A549 (cell line): Measurements from ENCODE around the gene ARPP19. TPM values are rescaled to one million over a fixed set of nuclear protein-coding genes. Genes with fewer than 3 reads are reported as not detected.
"Not testable (repeated sequence)": the region's sequence is repeated elsewhere in the genome, so short reads cannot be mapped to it uniquely, and the experiment has no call there.

Source experiments
- ATAC-seq, 2 experiments: fragments of 200-7000 bp in 1 of 2; fragments of >200 bp in 1 of 2; cut with Nextera tagmentation in 1 of 2; cut with Tn5 transposase in 1 of 2; 3 replicates each; pipeline versions ENCODE4 v1.8.0 to v1.9.1; 2018 to 2020; ENCODE audit warnings: mild to moderate bottlenecking in 1 of 2, moderate library complexity in 1 of 2
- CTCF ChIA-PET: fragments of 300-600 bp; sonication (Branson Sonifier 250); formaldehyde crosslinking; extraction: SDS; loops from one replicate; lab custom pipeline; 2021; ENCODE audit warnings: antibody characterized with exemption, inconsistent platforms; lab: Yijun Ruan, JAX
- POLR2A ChIA-PET: fragments of 350-600 bp; formaldehyde crosslinking; extraction: SDS; loops from one replicate; lab custom pipeline; 2021; ENCODE audit warnings: antibody characterized with exemption, inconsistent platforms; lab: Yijun Ruan, JAX
- DNase-seq, 2 experiments: peaks; one replicate each; pipeline versions ENCODE4 v3.0.0 to v3.0.0-alpha.2; 2011 to 2016; ENCODE audit warnings: low read depth in 1 of 2, low spot score in 1 of 2
- FAIRE-seq: peaks from 2 replicates; lab custom pipeline; 2011; peaks lifted over from hg19 to GRCh38; lab: Jason Lieb, UNC
- H3K27ac ChIP-seq, 2 experiments: fragments of >200 bp; sonication (Bioruptor Twin); formaldehyde crosslinking; 3 replicates each; pipeline ENCODE4 v1.5.1; 2016 to 2017
- H3K4me1 ChIP-seq: fragments of >200 bp; sonication (Bioruptor Twin); formaldehyde crosslinking; 3 replicates; pipeline ENCODE4 v1.6.1; 2016
- H3K4me2 ChIP-seq: fragments of >200 bp; sonication (Bioruptor Twin); formaldehyde crosslinking; 3 replicates; pipeline ENCODE4 v1.6.1; 2016
- H3K4me3 ChIP-seq: fragments of >200 bp; sonication (Bioruptor Twin); formaldehyde crosslinking; 3 replicates; pipeline ENCODE4 v1.5.1; 2016
- H3K9me3 ChIP-seq: fragments of >200 bp; sonication (Bioruptor Twin); formaldehyde crosslinking; 3 replicates; pipeline ENCODE4 v1.6.1; 2016
- BHLHE40 ChIP-seq: IDR thresholded peaks from 2 replicates; pipeline ENCODE4 v1.6.1; 2012; ENCODE audit warnings: low read depth, low read length, inconsistent platforms
- CBX2 ChIP-seq: fragments of 200-600 bp; sonication (generic); IDR thresholded peaks from 2 replicates; pipeline ENCODE4 v1.6.1; 2016; ENCODE audit warnings: low read depth, mild to moderate bottlenecking, borderline replicate concordance
- CBX8 ChIP-seq: fragments of 200-600 bp; sonication (generic); IDR thresholded peaks from 2 replicates; pipeline ENCODE4 v1.6.1; 2016
- CHD2 ChIP-seq: fragments of 150-350 bp; IDR thresholded peaks from 2 replicates; pipeline ENCODE4 v1.6.1; 2014; ENCODE audit warnings: low read length; ENCODE audit not compliant: partially characterized antibody
- EHF ChIP-seq: fragments of 250-450 bp; sonication (Bioruptor Pico); IDR thresholded peaks from 2 replicates; pipeline ENCODE4 v1.5.0; 2020; ENCODE audit warnings: mild to moderate bottlenecking
- ESRRA ChIP-seq: fragments of 150-350 bp; IDR thresholded peaks from 2 replicates; pipeline ENCODE4 v1.6.1; 2014; ENCODE audit warnings: mild to moderate bottlenecking, low read length, borderline replicate concordance
- FOSL2 ChIP-seq, 2 experiments: fragments of 450-650 bp in 1 of 2; fragments of >200 bp in 1 of 2; sonication (Bioruptor Twin) in 1 of 2; formaldehyde crosslinking; IDR thresholded peaks; 2 replicates each; pipeline versions ENCODE4 v1.5.0 to v1.6.1; 2016 to 2020; ENCODE audit warnings: mild to moderate bottlenecking in 1 of 2, moderate library complexity in 1 of 2
- FOXS1 ChIP-seq: fragments of 250-450 bp; sonication (Bioruptor Pico); IDR thresholded peaks from 2 replicates; pipeline ENCODE4 v1.5.0; 2020; ENCODE audit warnings: mild to moderate bottlenecking, moderate library complexity
- GATA3 ChIP-seq: IDR thresholded peaks from 2 replicates; pipeline ENCODE4 v1.6.1; 2012; ENCODE audit warnings: borderline replicate concordance
- HDAC2 ChIP-seq: fragments of 200-600 bp; sonication (generic); IDR thresholded peaks from 2 replicates; pipeline ENCODE4 v1.6.1; 2016
- HEYL ChIP-seq: fragments of 250-450 bp; sonication (Bioruptor Pico); IDR thresholded peaks from 2 replicates; pipeline ENCODE4 v1.8.0; 2021; ENCODE audit warnings: mild to moderate bottlenecking, moderate library complexity
- HOXB13 ChIP-seq: fragments of 250-450 bp; sonication (Bioruptor Pico); IDR thresholded peaks from 2 replicates; pipeline ENCODE4 v1.5.0; 2020; ENCODE audit warnings: low read depth, mild to moderate bottlenecking, moderate library complexity
- HOXB5 ChIP-seq: fragments of 250-450 bp; sonication (Bioruptor Pico); IDR thresholded peaks from 2 replicates; pipeline ENCODE4 v1.5.0; 2020; ENCODE audit warnings: mild to moderate bottlenecking, moderate library complexity
- JUN ChIP-seq, 2 experiments: fragments of >200 bp; sonication (Bioruptor Twin); formaldehyde crosslinking; IDR thresholded peaks; 2 replicates in 1 of 2; 3 replicates in 1 of 2; pipeline ENCODE4 v1.6.1; 2016 to 2017
- JUNB ChIP-seq: fragments of >200 bp; sonication (Bioruptor Twin); formaldehyde crosslinking; IDR thresholded peaks from 2 replicates; pipeline ENCODE4 v1.6.1; 2016
- NFE2L2 ChIP-seq: fragments of 150-350 bp; conservative IDR thresholded peaks from 2 replicates; pipeline ENCODE4 v1.6.1; 2014; ENCODE audit warnings: low read length
- NR3C1 ChIP-seq: fragments of >200 bp; sonication (Bioruptor Twin); formaldehyde crosslinking; IDR thresholded peaks from 3 replicates; pipeline ENCODE4 v1.6.1; 2017
- RAD21 ChIP-seq, 2 experiments: fragments of >200 bp in 1 of 2; sonication (Bioruptor Twin) in 1 of 2; formaldehyde crosslinking in 1 of 2; IDR thresholded peaks in 1 of 2; conservative IDR thresholded peaks in 1 of 2; 2 replicates in 1 of 2; 3 replicates in 1 of 2; pipeline ENCODE4 v1.6.1; 2012 to 2018; ENCODE audit warnings: inconsistent platforms in 1 of 2
- RARB ChIP-seq: fragments of 250-450 bp; sonication (Bioruptor Pico); IDR thresholded peaks from 2 replicates; pipeline ENCODE4 v1.8.0; 2021; ENCODE audit warnings: mild to moderate bottlenecking, moderate library complexity
- RCOR1 ChIP-seq: fragments of 150-350 bp; IDR thresholded peaks from 2 replicates; pipeline ENCODE4 v1.6.1; 2014; ENCODE audit warnings: antibody characterized with exemption, low read length, low read depth
- RFX5 ChIP-seq: fragments of 450-650 bp; IDR thresholded peaks from 2 replicates; pipeline ENCODE4 v1.7.1; 2014; ENCODE audit warnings: antibody characterized with exemption, mild to moderate bottlenecking, moderate library complexity
- SMC3 ChIP-seq: fragments of >200 bp; sonication (Bioruptor Twin); formaldehyde crosslinking; IDR thresholded peaks from 3 replicates; pipeline ENCODE4 v1.6.1; 2018; ENCODE audit warnings: inconsistent platforms
- SREBF2 ChIP-seq: fragments of 450-650 bp; IDR thresholded peaks from 2 replicates; pipeline ENCODE4 v1.6.1; 2014; ENCODE audit warnings: mild to moderate bottlenecking, moderate library complexity
- ZC3H11A ChIP-seq: fragments of 450-650 bp; IDR thresholded peaks from 2 replicates; pipeline ENCODE4 v1.6.1; 2014; ENCODE audit warnings: antibody characterized with exemption, mild to moderate bottlenecking
- ZFP36 ChIP-seq: fragments of 450-650 bp; IDR thresholded peaks from 2 replicates; pipeline ENCODE4 v1.6.1; 2014; ENCODE audit warnings: borderline replicate concordance; ENCODE audit not compliant: partially characterized antibody
- ZSCAN20 ChIP-seq: fragments of 250-450 bp; sonication (Bioruptor Pico); IDR thresholded peaks from 2 replicates; pipeline ENCODE4 v1.8.0; 2022; ENCODE audit warnings: mild to moderate bottlenecking, moderate library complexity
- WGBS: methylation state at CpG from one replicate; pipeline ENCODE4 v1.1.6; 2017; ENCODE audit errors: missing lambda C conversion rate; 5-methylcytosine and 5-hydroxymethylcytosine counted together
- polyA plus RNA-seq, 4 experiments: library from polyadenylated mRNA; depleted of rRNA in 3 of 4; stranded (reverse); fragments of >200 nt; fragmentation: RNase III in 1 of 4; extraction: RNeasy Plus Mini Kit Qiagen cat#74134 plus additional on column Dnase treatment in 1 of 4; gene quantifications; 2 replicates in 3 of 4; 3 replicates in 1 of 4; pipeline ENCODE4 v1.2.3, GENCODE V29; 2011 to 2017
- TF ChIP-seq, protein P1 (sequence below): fragments of 250-450 bp; sonication (Bioruptor Pico); IDR thresholded peaks from 2 replicates; pipeline ENCODE4 v1.5.0; 2020; ENCODE audit warnings: low read depth, mild to moderate bottlenecking, moderate library complexity
- TF ChIP-seq, protein P2 (sequence below): fragments of >200 bp; sonication (Bioruptor Twin); formaldehyde crosslinking; IDR thresholded peaks from 3 replicates; pipeline ENCODE4 v1.6.1; 2016
- TF ChIP-seq, protein P3 (sequence below): fragments of 450-650 bp; IDR thresholded peaks from 2 replicates; pipeline ENCODE4 v1.6.1; 2014; ENCODE audit warnings: antibody characterized with exemption
- TF ChIP-seq, protein P4 (sequence below): fragments of >200 bp; sonication (Bioruptor Twin); formaldehyde crosslinking; IDR thresholded peaks from 2 replicates; pipeline ENCODE4 v1.6.1; 2016
- TF ChIP-seq, protein P5 (sequence below): fragments of 150-350 bp; IDR thresholded peaks from 2 replicates; pipeline ENCODE4 v1.6.1; 2014; ENCODE audit warnings: low read depth, mild to moderate bottlenecking, low read length

The ARPP19 gene
- polyA plus RNA-seq, 2 of the 4 experiments (the other 2 are of a cell fraction) = 102 to 192 TPM

DNA sequence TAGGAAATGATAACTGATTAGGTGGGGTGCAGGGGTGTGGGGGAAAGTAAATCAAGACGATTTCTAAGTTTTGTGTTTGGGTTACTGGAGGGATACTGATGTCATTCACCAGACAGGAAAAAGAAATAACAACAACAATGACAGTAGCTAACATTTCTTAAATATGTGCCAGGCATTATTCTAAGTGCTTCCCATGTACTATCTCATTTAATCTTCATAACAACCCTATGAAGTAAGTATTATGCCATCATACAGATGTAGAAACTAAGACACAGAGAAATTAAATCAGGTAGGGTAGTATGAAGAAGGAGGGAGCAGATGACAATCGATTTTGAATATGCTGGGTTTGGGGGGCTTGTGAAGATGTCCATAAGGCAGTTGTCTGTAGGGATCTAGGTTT lies 53.5 kb downstream of the ARPP19 start:
- no peak for FAIRE-seq
- Histone ChIP-seq H3K4me2 (no peak overlapping the region), H3K4me1 (0 out of 3 replicates have a peak, but pooled peaks cover 3% of the 10 kb centered on the region), H3K9me3 (no peaks in the 10 kb centered on the region), H3K27ac (no peak overlapping the region), H3K4me3 (no peak overlapping the region)
- ChIA-PET POLR2A (no interaction called here), CTCF (interaction anchor here (0.8 to 1.5 kb wide), 5 partner anchors 8 to 288 kb away, joined by 3 to 6 read pairs (median 3); no protein-coding TSS in a partner anchor)
- no peak for ATAC-seq
- DNase-seq = no peak
- 36% methylated on average over 2 of the region's 2 CpGs for WGBS
- TF ChIP-seq FOXS1 = no peak
- TF ChIP-seq RARB = no peak
- TF ChIP-seq CHD2 = no peak
- TF ChIP-seq ZC3H11A = no peak
- TF ChIP-seq RCOR1 = no peak
- TF ChIP-seq ZSCAN20 (CRISPR knock-in tag) = no peak
- no peak for TF ChIP-seq NFE2L2
- TF ChIP-seq FOSL2 (IDR thresholded peaks at IDR 0.05) = no peak
- TF ChIP-seq FOSL2 (CRISPR knock-in tag; IDR thresholded peaks at IDR 0.05) = no peak
- TF ChIP-seq NR3C1 = no peak
- TF ChIP-seq CBX8 = no peak
- no peak for TF ChIP-seq EHF (CRISPR knock-in tag)
- no peak for TF ChIP-seq HOXB5
- TF ChIP-seq, protein P1, sequence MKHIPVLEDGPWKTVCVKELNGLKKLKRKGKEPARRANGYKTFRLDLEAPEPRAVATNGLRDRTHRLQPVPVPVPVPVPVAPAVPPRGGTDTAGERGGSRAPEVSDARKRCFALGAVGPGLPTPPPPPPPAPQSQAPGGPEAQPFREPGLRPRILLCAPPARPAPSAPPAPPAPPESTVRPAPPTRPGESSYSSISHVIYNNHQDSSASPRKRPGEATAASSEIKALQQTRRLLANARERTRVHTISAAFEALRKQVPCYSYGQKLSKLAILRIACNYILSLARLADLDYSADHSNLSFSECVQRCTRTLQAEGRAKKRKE = no peak
- TF ChIP-seq HOXB13 = no peak
- no peak for TF ChIP-seq JUNB
- TF ChIP-seq JUN (IDR thresholded peaks at IDR 0.05) = no peak
- no peak for TF ChIP-seq ESRRA
- no peak for TF ChIP-seq CBX2
- no peak for TF ChIP-seq RAD21 (conservative IDR thresholded peaks at IDR 0.05 in 1 of 2, IDR thresholded peaks at IDR 0.05 in 1 of 2)
- no peak for TF ChIP-seq RFX5

DNA sequence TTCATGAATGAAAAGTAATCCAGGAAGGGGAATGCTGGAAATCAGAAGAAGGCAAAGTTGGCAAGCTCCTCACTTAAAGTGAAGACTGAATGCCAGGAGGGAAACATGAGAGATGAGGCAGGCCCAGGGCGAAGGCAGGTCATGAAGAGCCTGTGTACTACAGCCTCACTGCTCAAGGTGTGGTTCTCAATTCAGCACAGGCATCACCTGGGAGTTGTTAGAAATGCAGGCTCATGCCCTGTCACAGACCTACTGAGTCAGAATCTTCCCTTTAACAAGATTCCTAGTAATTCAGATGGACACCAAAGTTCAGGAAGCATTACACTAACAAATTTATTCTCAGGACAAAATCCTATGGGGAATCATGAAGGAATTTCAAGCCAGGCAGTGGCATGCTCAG lies 54.3 kb downstream of the ARPP19 start:
- Histone ChIP-seq H3K4me2 (no peak overlapping the region), H3K4me1 (0 out of 3 replicates have a peak, but pooled peaks cover 3% of the 10 kb centered on the region), H3K27ac (no peak overlapping the region), H3K4me3 (no peak overlapping the region), H3K9me3 (no peaks in the 10 kb centered on the region)
- DNase-seq (no peak), FAIRE-seq (no peak), ATAC-seq (no peak)
- POLR2A ChIA-PET = no interaction called here
- CTCF ChIA-PET = interaction anchor here (0.8 to 1.5 kb wide), 5 partner anchors 9 to 287 kb away, joined by 3 to 6 read pairs (median 3); no protein-coding TSS in a partner anchor
- WGBS = 86% methylated on average over 1 of the region's 1 CpG
- no peak for TF ChIP-seq RAD21 (conservative IDR thresholded peaks at IDR 0.05 in 1 of 2, IDR thresholded peaks at IDR 0.05 in 1 of 2)
- TF ChIP-seq, protein P2, sequence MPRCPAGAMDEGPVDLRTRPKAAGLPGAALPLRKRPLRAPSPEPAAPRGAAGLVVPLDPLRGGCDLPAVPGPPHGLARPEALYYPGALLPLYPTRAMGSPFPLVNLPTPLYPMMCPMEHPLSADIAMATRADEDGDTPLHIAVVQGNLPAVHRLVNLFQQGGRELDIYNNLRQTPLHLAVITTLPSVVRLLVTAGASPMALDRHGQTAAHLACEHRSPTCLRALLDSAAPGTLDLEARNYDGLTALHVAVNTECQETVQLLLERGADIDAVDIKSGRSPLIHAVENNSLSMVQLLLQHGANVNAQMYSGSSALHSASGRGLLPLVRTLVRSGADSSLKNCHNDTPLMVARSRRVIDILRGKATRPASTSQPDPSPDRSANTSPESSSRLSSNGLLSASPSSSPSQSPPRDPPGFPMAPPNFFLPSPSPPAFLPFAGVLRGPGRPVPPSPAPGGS = no peak
- no peak for TF ChIP-seq CBX2
- no peak for TF ChIP-seq HEYL (CRISPR knock-in tag)
- no peak for TF ChIP-seq SREBF2
- TF ChIP-seq, protein P1 = no peak
- TF ChIP-seq, protein P3, sequence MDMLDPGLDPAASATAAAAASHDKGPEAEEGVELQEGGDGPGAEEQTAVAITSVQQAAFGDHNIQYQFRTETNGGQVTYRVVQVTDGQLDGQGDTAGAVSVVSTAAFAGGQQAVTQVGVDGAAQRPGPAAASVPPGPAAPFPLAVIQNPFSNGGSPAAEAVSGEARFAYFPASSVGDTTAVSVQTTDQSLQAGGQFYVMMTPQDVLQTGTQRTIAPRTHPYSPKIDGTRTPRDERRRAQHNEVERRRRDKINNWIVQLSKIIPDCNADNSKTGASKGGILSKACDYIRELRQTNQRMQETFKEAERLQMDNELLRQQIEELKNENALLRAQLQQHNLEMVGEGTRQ = no peak
- TF ChIP-seq ZFP36 = no peak
- TF ChIP-seq, protein P4, sequence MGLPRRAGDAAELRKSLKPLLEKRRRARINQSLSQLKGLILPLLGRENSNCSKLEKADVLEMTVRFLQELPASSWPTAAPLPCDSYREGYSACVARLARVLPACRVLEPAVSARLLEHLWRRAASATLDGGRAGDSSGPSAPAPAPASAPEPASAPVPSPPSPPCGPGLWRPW = no peak
- no peak for TF ChIP-seq GATA3
- TF ChIP-seq BHLHE40 = no peak
- no peak for TF ChIP-seq FOSL2 (IDR thresholded peaks at IDR 0.05)
- no peak for TF ChIP-seq FOSL2 (CRISPR knock-in tag; IDR thresholded peaks at IDR 0.05)
- no peak for TF ChIP-seq HDAC2
- TF ChIP-seq NFE2L2 = no peak
- no peak for TF ChIP-seq EHF (CRISPR knock-in tag)
- no peak for TF ChIP-seq SMC3
- TF ChIP-seq, protein P5, sequence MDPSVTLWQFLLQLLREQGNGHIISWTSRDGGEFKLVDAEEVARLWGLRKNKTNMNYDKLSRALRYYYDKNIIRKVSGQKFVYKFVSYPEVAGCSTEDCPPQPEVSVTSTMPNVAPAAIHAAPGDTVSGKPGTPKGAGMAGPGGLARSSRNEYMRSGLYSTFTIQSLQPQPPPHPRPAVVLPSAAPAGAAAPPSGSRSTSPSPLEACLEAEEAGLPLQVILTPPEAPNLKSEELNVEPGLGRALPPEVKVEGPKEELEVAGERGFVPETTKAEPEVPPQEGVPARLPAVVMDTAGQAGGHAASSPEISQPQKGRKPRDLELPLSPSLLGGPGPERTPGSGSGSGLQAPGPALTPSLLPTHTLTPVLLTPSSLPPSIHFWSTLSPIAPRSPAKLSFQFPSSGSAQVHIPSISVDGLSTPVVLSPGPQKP = no peak

DNA sequence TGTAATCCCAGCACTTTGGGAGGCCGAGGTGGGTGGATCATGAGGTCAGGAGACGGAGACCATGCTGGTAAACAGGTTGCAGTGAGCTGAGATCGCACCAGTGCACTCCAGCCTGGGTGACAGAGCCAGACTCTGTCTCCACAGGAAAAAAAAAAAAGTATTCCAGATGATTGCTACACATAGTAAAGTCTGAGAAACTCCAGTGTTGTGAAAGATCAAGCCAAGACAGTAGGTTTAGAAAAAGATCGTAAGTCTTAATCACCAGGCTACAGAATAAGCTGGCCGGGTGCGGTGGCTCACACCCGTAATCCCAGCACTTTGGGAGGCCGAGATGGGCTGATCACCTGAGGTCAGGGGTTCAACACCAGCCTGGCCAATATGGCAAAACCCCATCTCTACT lies 56.0 kb downstream of the ARPP19 start:
- H3K4me3 ChIP-seq, POLR2A ChIA-PET, H3K4me2 ChIP-seq, ATAC-seq, H3K9me3 ChIP-seq, H3K27ac ChIP-seq, DNase-seq, H3K4me1 ChIP-seq, FAIRE-seq: not testable (repeated sequence)
- WGBS = 92% methylated on average over 8 of the region's 8 CpGs
- CTCF ChIA-PET = interaction anchor here (0.6 kb wide), 1 partner anchor 15 kb away, joined by 4 read pairs; no protein-coding TSS in a partner anchor
